MCF 10A (cell line): ENCODE results near the gene CDS1. TPM values are rescaled to one million over a fixed set of nuclear protein-coding genes. Genes with fewer than 3 reads are reported as not detected.
"Not testable (repeated sequence)": the region's sequence is repeated elsewhere in the genome, so short reads cannot be mapped to it uniquely, and the experiment has no call there.

Experiments
- BruUV-seq: library from RNA; stranded (reverse); fragments of 400-500 nt; replicated peaks from 2 replicates; lab custom pipeline; 2021; lab: Mats Ljungman, UMichigan
- CTCF ChIA-PET: fragments of 300-600 bp; sonication (Branson Sonifier 250); formaldehyde crosslinking; extraction: SDS; loops from one replicate; lab custom pipeline; 2021; ENCODE audit warnings: antibody characterized with exemption, inconsistent platforms; lab: Yijun Ruan, JAX
- POLR2A ChIA-PET: fragments of 300-600, 350-650 bp; sonication (Branson Sonifier 250); formaldehyde crosslinking; extraction: SDS; loops from one replicate; lab custom pipeline; 2020; ENCODE audit warnings: antibody characterized with exemption, inconsistent platforms; lab: Yijun Ruan, JAX
- DNase-seq: peaks from one replicate; pipeline ENCODE4 v3.0.0-alpha.2; 2018; ENCODE audit not compliant: unreplicated experiment
- H3K27ac Mint-ChIP-seq: one replicate; pipeline ENCODE4 v1.8.0; 2022; ENCODE audit warnings: mild to moderate bottlenecking, low read depth, mixed read lengths; ENCODE audit not compliant: unreplicated experiment
- H3K27me3 Mint-ChIP-seq: one replicate; pipeline ENCODE4 v1.8.0; 2022; ENCODE audit warnings: mixed read lengths; ENCODE audit not compliant: insufficient read depth, unreplicated experiment
- H3K36me3 Mint-ChIP-seq: one replicate; pipeline ENCODE4 v1.8.0; 2022; ENCODE audit warnings: mild to moderate bottlenecking, moderate library complexity, mixed read lengths; ENCODE audit not compliant: insufficient read depth, unreplicated experiment
- H3K4me1 Mint-ChIP-seq: one replicate; pipeline ENCODE4 v1.8.0; 2022; ENCODE audit warnings: mixed read lengths; ENCODE audit not compliant: insufficient read depth, unreplicated experiment
- H3K4me3 Mint-ChIP-seq: one replicate; pipeline ENCODE4 v1.8.0; 2022; ENCODE audit warnings: mild to moderate bottlenecking, moderate library complexity, mixed read lengths; ENCODE audit not compliant: unreplicated experiment
- H3K9me3 Mint-ChIP-seq: one replicate; pipeline ENCODE4 v1.8.0; 2022; ENCODE audit warnings: mixed read lengths; ENCODE audit not compliant: unreplicated experiment
- CTCF ChIP-seq: fragments of 200-600 bp; IDR thresholded peaks from one replicate; pipeline ENCODE4 v1.8.0; 2022; ENCODE audit warnings: antibody characterized with exemption, mild to moderate bottlenecking; ENCODE audit not compliant: unreplicated experiment
- intact Hi-C: fragments of 100-400 bp; cut with micrococcal nuclease; formaldehyde crosslinking; loops from 2 replicates; pipeline ENCODE4 v1.14.1; 2022
- total RNA-seq: library from RNA; stranded (reverse); gene quantifications from 2 replicates; pipeline ENCODE4 v1.2.3, GENCODE V29; 2022

CDS1 gene
- total RNA-seq, 1 experiment from 2014 or later: 11.5 TPM

- CTCF ChIA-PET: interaction anchor here (0.7 to 0.8 kb wide), 2 partner anchors 8 to 297 kb away, joined by 3 to 4 read pairs; no protein-coding TSS in a partner anchor
- no peak overlapping the region for H3K4me3 Mint-ChIP-seq
- DNase-seq: peak; percentile 45
- no peak for TF ChIP-seq CTCF
- peaks cover 9% of the 10 kb centered on the region for H3K4me1 Mint-ChIP-seq
- no peaks in the 10 kb centered on the region for H3K9me3 Mint-ChIP-seq
- no TSS peak for BruUV-seq
- H3K36me3 Mint-ChIP-seq: peaks cover 67% of the 10 kb centered on the region
- POLR2A ChIA-PET: interaction anchor here (0.7 to 0.9 kb wide), 2 partner anchors 10 to 99 kb away, joined by 3 to 4 read pairs; partner anchors contain the start of gene CDS1
- H3K27me3 Mint-ChIP-seq: no peaks in the 10 kb centered on the region
- intact Hi-C loops: no loop called here
- no peak overlapping the region for H3K27ac Mint-ChIP-seq
Measured at GRCh38 chr4:84681486-84682274, 98.8 kb downstream of the CDS1 start.

- ChIA-PET CTCF (interaction anchor here (0.6 to 0.8 kb wide), 3 partner anchors 9 to 913 kb away, joined by 3 to 4 read pairs (median 3); no protein-coding TSS in a partner anchor), POLR2A (interaction anchor here (0.9 to 1.4 kb wide), 3 partner anchors 9 to 100 kb away, joined by 3 to 4 read pairs (median 3); partner anchors contain the start of gene CDS1)
- intact Hi-C loops, DNase-seq, BruUV-seq, H3K27ac Mint-ChIP-seq, H3K27me3 Mint-ChIP-seq, H3K4me1 Mint-ChIP-seq, H3K9me3 Mint-ChIP-seq, H3K4me3 Mint-ChIP-seq: not testable (repeated sequence)
- peaks cover 65% of the 10 kb centered on the region for H3K36me3 Mint-ChIP-seq
Measured at GRCh38 chr4:84682661-84683060, 99.7 kb downstream of the CDS1 start.

GRCh38 chr4:84683064-84683850 lies 100.3 kb downstream of the CDS1 start:
- H3K27ac Mint-ChIP-seq: no peak overlapping the region
- intact Hi-C loops: no loop called here
- no peaks in the 10 kb centered on the region for H3K9me3 Mint-ChIP-seq
- no peak overlapping the region for H3K4me3 Mint-ChIP-seq
- peaks cover 9% of the 10 kb centered on the region for H3K4me1 Mint-ChIP-seq
- ChIA-PET POLR2A (interaction anchor here (1.0 to 1.4 kb wide), 2 partner anchors 8 to 52 kb away, joined by 3 to 4 read pairs; no protein-coding TSS in a partner anchor), CTCF (interaction anchor here (0.6 to 1.0 kb wide), 3 partner anchors 10 to 913 kb away, joined by 3 read pairs; no protein-coding TSS in a partner anchor)
- no peaks in the 10 kb centered on the region for H3K27me3 Mint-ChIP-seq
- no peak for TF ChIP-seq CTCF
- DNase-seq: no peak
- no TSS peak for BruUV-seq
- peaks cover 65% of the 10 kb centered on the region for H3K36me3 Mint-ChIP-seq

GRCh38 chr4:84684361-84684760 lies 101.4 kb downstream of the CDS1 start:
- no peak overlapping the region for H3K27ac Mint-ChIP-seq
- no peaks in the 10 kb centered on the region for H3K27me3 Mint-ChIP-seq
- H3K4me1 Mint-ChIP-seq: peaks cover 9% of the 10 kb centered on the region
- intact Hi-C loops: no loop called here
- TF ChIP-seq CTCF: no peak
- ChIA-PET POLR2A (no interaction called here), CTCF (interaction anchor here (1.0 kb wide), 1 partner anchor 287 kb away, joined by 3 read pairs; no protein-coding TSS in a partner anchor)
- no peak for DNase-seq
- BruUV-seq: no TSS peak
- H3K9me3 Mint-ChIP-seq: no peaks in the 10 kb centered on the region
- peaks cover 60% of the 10 kb centered on the region for H3K36me3 Mint-ChIP-seq
- H3K4me3 Mint-ChIP-seq: no peak overlapping the region
